Esophagus (tissue), 2 donors: Measurements from ENCODE around the gene MAPKAPK2. TPM values are rescaled to one million over a fixed set of nuclear protein-coding genes. Genes with fewer than 3 reads are reported as not detected.
"Not testable (repeated sequence)": the region's sequence is repeated elsewhere in the genome, so short reads cannot be mapped to it uniquely, and the experiment has no call there.

Experiments used
- H3K27ac ChIP-seq, 2 donors: one replicate each; pipeline ENCODE4 v1.5.1; 2013; ENCODE audit warnings: low read depth in 2 of 2, mild to moderate bottlenecking in 2 of 2, inconsistent platforms in 1 of 2, low read length in 1 of 2, moderate library complexity in 1 of 2
- H3K27me3 ChIP-seq, 2 donors: one replicate each; pipeline ENCODE4 v1.6.1; 2013; ENCODE audit warnings: low read length in 2 of 2, control low read depth in 1 of 2, mild to moderate bottlenecking in 1 of 2; ENCODE audit not compliant: insufficient read depth in 2 of 2, control insufficient read depth in 1 of 2
- H3K36me3 ChIP-seq, 2 donors: one replicate each; pipeline ENCODE4 v1.6.1; 2013; ENCODE audit warnings: low read length in 1 of 2; ENCODE audit not compliant: control insufficient read depth in 2 of 2, insufficient read depth in 2 of 2
- H3K4me1 ChIP-seq, 2 donors: one replicate each; pipeline ENCODE4 v1.6.1; 2013; ENCODE audit warnings: low read length in 1 of 2; ENCODE audit not compliant: control insufficient read depth in 2 of 2, insufficient read depth in 2 of 2
- H3K4me3 ChIP-seq, 2 donors: one replicate each; pipeline ENCODE4 v1.5.1; 2013; ENCODE audit warnings: low read length in 2 of 2, mild to moderate bottlenecking in 2 of 2, low read depth in 1 of 2, moderate library complexity in 1 of 2
- H3K9me3 ChIP-seq, 2 donors: one replicate each; pipeline ENCODE4 v1.6.1; 2013; ENCODE audit warnings: mild to moderate bottlenecking in 2 of 2, low read depth in 1 of 2, low read length in 1 of 2, moderate library complexity in 1 of 2; ENCODE audit not compliant: control insufficient read depth in 2 of 2, insufficient read depth in 1 of 2
- WGBS, 2 donors: extraction: QIAGEN DNeasy Blood & Tissue Kit; methylation state at CpG; one replicate each; pipeline ENCODE4 v1.1.7; 2013; 5-methylcytosine and 5-hydroxymethylcytosine counted together
- polyA plus RNA-seq, 2 donors: library from polyadenylated mRNA; stranded (reverse); fragments of 200-250 nt; gene quantifications; one replicate each; pipeline ENCODE4 v1.2.3, GENCODE V29; 2013
- donor health status: healthy with polysubstance abuse.
- donor health status: Bipolar disorder and iron deficiency.

The MAPKAPK2 gene
- polyA plus RNA-seq, 2 donors = 28.0 to 35.1 TPM

- 68 to 69% methylated on average over 4 of the region's 4 CpGs for WGBS, 2 donors
- peaks cover 0 to 2% of the 10 kb centered on the region in 2 donors for H3K9me3 ChIP-seq
- H3K4me3 ChIP-seq = no peak overlapping the region
Measured at GRCh38 chr1:206771338-206771692, 86.6 kb downstream of the MAPKAPK2 start.

GRCh38 chr1:206772243-206772937 is 87.7 kb downstream of the MAPKAPK2 start, which contains the start of gene IL10:
Gene IL10, minus strand, starts transcription at chr1:206772494. Its CDS starts 59 bp downstream, at chr1:206772435.
- no peaks in the 10 kb centered on the region for H3K27me3 ChIP-seq
- no peaks in the 10 kb centered on the region for H3K36me3 ChIP-seq
- peaks cover 0 to 2% of the 10 kb centered on the region in 2 donors for H3K9me3 ChIP-seq
- WGBS, 2 donors = 78 to 83% methylated on average over 8 of the region's 8 CpGs
- H3K4me3 ChIP-seq = no peak within 1 kb of the TSS
- peaks cover 0 to 18% of the 10 kb centered on the region in 2 donors for H3K4me1 ChIP-seq
- H3K27ac ChIP-seq = no peak within 1 kb of the TSS

More at GRCh38 chr1:206771338-206771692, 86.6 kb downstream of the MAPKAPK2 start:
- Histone ChIP-seq H3K36me3 (no peaks in the 10 kb centered on the region), H3K4me1 (peaks cover 0 to 18% of the 10 kb centered on the region in 2 donors), H3K27me3 (no peaks in the 10 kb centered on the region), H3K27ac (no peak overlapping the region)

- 66 to 67% methylated on average over 3 of the region's 3 CpGs for WGBS, 2 donors
- Histone ChIP-seq H3K9me3 (peaks cover 0 to 2% of the 10 kb centered on the region in 2 donors), H3K36me3 (no peaks in the 10 kb centered on the region), H3K27me3 (no peaks in the 10 kb centered on the region), H3K4me3 (no peak overlapping the region), H3K4me1 (peaks cover 0 to 18% of the 10 kb centered on the region in 2 donors), H3K27ac (peak overlapping the region; percentile 5 to 53)
Measured at GRCh38 chr1:206774093-206774492, 89.4 kb downstream of the MAPKAPK2 start.

- no peaks in the 10 kb centered on the region for H3K27me3 ChIP-seq
- peaks cover 0 to 2% of the 10 kb centered on the region in 2 donors for H3K9me3 ChIP-seq
- 66 to 78% methylated on average over 4 of the region's 4 CpGs for WGBS, 2 donors
- no peaks in the 10 kb centered on the region for H3K36me3 ChIP-seq
- H3K27ac ChIP-seq = no peak overlapping the region
- no peak overlapping the region for H3K4me3 ChIP-seq
- H3K4me1 ChIP-seq = peaks cover 0 to 9% of the 10 kb centered on the region in 2 donors
Measured at GRCh38 chr1:206776229-206776628, 91.5 kb downstream of the MAPKAPK2 start.

- peaks cover 0 to 9% of the 10 kb centered on the region in 2 donors for H3K4me1 ChIP-seq
- H3K27me3 ChIP-seq = no peaks in the 10 kb centered on the region
- H3K9me3 ChIP-seq = peaks cover 0 to 2% of the 10 kb centered on the region in 2 donors
- H3K4me3 ChIP-seq = no peak overlapping the region
- H3K36me3 ChIP-seq = no peaks in the 10 kb centered on the region
- H3K27ac ChIP-seq = no peak overlapping the region
- WGBS, 2 donors = 91 to 92% methylated on average over 7 of the region's 7 CpGs
Measured at GRCh38 chr1:206778031-206778430, 93.3 kb downstream of the MAPKAPK2 start.

GRCh38 chr1:206778911-206779310 is 94.2 kb downstream of the MAPKAPK2 start:
- H3K4me3 ChIP-seq, H3K27ac ChIP-seq, H3K27me3 ChIP-seq, H3K4me1 ChIP-seq, H3K36me3 ChIP-seq, H3K9me3 ChIP-seq: not testable (repeated sequence)
- 61 to 69% methylated on average over 6 of the region's 6 CpGs for WGBS, 2 donors

- Histone ChIP-seq H3K27ac (no peak overlapping the region), H3K27me3 (no peaks in the 10 kb centered on the region), H3K36me3 (no peaks in the 10 kb centered on the region), H3K4me1 (no peaks in the 10 kb centered on the region), H3K9me3 (no peaks in the 10 kb centered on the region), H3K4me3 (no peak overlapping the region)
- 64 to 79% methylated on average over 2 of the region's 2 CpGs for WGBS, 2 donors
Measured at GRCh38 chr1:206779638-206780037, 94.9 kb downstream of the MAPKAPK2 start.

- H3K36me3 ChIP-seq = no peaks in the 10 kb centered on the region
- H3K4me1 ChIP-seq = no peaks in the 10 kb centered on the region
- H3K9me3 ChIP-seq = no peaks in the 10 kb centered on the region
- H3K4me3 ChIP-seq = no peak overlapping the region
- no peaks in the 10 kb centered on the region for H3K27me3 ChIP-seq
- WGBS, 2 donors = 74 to 76% methylated on average over 2 of the region's 2 CpGs
- no peak overlapping the region for H3K27ac ChIP-seq
Measured at GRCh38 chr1:206782448-206782847, 97.7 kb downstream of the MAPKAPK2 start.

- no peak overlapping the region for H3K27ac ChIP-seq
- WGBS, 2 donors = 82 to 93% methylated on average over 7 of the region's 7 CpGs
- no peaks in the 10 kb centered on the region for H3K36me3 ChIP-seq
- H3K4me1 ChIP-seq = no peaks in the 10 kb centered on the region
- H3K9me3 ChIP-seq = no peaks in the 10 kb centered on the region
- H3K4me3 ChIP-seq = no peak overlapping the region
- no peaks in the 10 kb centered on the region for H3K27me3 ChIP-seq
Measured at GRCh38 chr1:206783506-206783905, 98.8 kb downstream of the MAPKAPK2 start.
